AG20443 (cell line): ENCODE measurements around the gene AGGF1.
"Not testable (repeated sequence)": the region's sequence is repeated elsewhere in the genome, so short reads cannot be mapped to it uniquely, and the experiment has no call there.

ENCODE experiments used
- DNase-seq: peaks from one replicate; pipeline ENCODE4 v3.0.0; 2012; ENCODE audit warnings: low spot score, mixed read lengths

Gene AGGF1

GRCh38 chr5:77087484-77088261 is 57.5 kb downstream of the AGGF1 start:
- no peak for DNase-seq

- DNase-seq: no peak
These were observed 65.0 kb downstream of the AGGF1 start for GRCh38 chr5:77095189-77095588.

DNA sequence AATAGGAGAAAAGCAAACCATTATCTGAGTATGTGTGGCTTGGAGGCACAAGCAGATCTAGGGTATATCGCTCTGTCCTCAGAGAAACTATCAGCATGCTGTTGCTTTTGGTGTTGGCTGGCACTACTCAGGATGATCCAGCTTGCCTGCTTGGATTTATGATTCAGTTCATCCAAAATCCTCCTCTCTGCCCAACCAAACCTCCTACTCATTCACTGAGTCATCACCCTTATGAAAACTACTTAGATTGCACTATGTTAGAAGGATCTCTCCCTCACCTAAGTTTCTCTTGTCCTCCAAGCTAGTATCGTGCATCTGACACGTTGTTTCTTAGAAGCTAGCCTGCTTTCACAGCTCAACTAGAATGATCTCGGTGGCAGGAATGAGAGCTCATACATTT is 71.1 kb downstream of the AGGF1 start:
- DNase-seq: peak; percentile 71

DNA sequence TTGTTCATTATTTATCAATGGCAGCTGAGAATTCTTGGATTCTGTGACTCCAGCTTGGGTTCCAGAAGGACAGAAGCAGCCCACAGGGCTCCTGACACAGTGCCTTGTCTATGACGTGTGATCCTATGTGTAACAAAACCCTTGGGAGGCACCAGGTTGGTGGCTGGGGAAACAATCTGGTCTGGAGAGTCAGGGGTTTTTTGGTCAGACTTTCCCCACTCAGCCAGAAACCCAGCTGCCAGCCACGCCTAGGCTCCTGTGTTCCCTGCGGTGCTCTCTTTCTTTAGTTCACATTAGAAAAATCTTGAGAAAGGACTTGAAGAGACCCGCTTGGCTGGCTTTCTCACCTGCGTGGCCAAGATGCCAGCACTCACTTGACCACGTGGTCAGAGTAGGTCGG is 72.3 kb downstream of the AGGF1 start:
- DNase-seq: no peak

GRCh38 chr5:77103457-77103856 is 73.3 kb downstream of the AGGF1 start:
- no peak for DNase-seq

DNA sequence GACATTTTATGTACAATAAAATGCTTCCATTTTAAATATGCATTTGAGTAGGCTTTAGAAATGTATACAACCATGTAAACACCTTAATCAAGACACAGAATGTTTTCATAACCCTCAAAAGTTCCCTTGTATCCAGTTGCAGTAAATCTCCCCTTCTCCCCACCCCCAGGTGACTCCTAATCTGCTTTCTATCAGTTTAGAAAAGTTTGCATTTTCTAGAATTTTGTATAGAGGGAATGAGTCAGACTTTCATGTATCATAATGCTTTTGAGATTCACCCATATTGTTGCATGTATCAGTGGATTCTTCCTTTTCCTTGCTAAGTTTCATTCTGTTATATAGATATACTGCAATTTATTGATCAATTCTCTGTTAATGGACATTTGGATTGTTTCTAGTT is 74.6 kb downstream of the AGGF1 start:
- no peak for DNase-seq

DNA sequence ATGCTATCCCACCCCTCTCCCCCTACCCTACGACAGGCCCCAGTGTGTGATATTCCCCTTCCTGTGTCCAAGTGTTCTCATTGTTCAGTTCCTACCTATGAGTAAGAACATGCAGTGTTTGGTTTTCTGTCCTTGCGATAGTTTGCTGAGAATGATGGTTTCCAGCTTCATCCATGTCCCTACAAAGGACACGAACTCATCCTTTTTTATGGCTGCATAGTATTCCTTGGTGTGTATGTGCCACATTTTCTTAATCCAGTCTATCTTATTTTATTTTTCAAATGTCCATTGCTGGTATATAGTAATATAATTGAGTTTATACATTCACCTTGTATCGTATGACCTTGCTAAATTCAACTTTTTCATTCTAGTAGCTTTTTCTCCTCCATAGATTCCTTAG is 76.8 kb downstream of the AGGF1 start:
- DNase-seq: not testable (repeated sequence)
